ENCODE data around the gene CKS2.

GRCh38 chr9:89312222-89312571, 1.2 kb downstream of the CKS2 start:
- TF ChIP-seq POLR2AphosphoS5 (IDR thresholded peaks at IDR 0.05; ENCODE audit: low read depth, low read length): no peak
- no peak for TF ChIP-seq CTCF (IDR thresholded peaks at IDR 0.05)
- no peak for TF ChIP-seq REST (IDR thresholded peaks at IDR 0.05; ENCODE audit: insufficient read depth in 1 of 2, low read depth in 2 of 2, low read length in 1 of 2)
- TF ChIP-seq SIN3A (IDR thresholded peaks at IDR 0.05; ENCODE audit: borderline replicate concordance, insufficient read depth, low read depth, low read length): no peak
